Pancreas (tissue), 10 donors: ENCODE results near the gene KRT38. TPM values are rescaled to one million over a fixed set of nuclear protein-coding genes. Genes with fewer than 3 reads are reported as not detected.
"Not testable (repeated sequence)": the region's sequence is repeated elsewhere in the genome, so short reads cannot be mapped to it uniquely, and the experiment has no call there.

Experiments used
- ATAC-seq, 4 donors: fragments of 200-7000 bp; cut with Tn5 transposase; one replicate each; pipeline versions ENCODE4 v1.8.0 to v1.9.1; 2020; ENCODE audit warnings: mild to moderate bottlenecking in 4 of 4, moderate library complexity in 4 of 4
- DNase-seq, 6 donors: peaks; one replicate each; pipeline ENCODE4 v3.0.0-alpha.2; 2020
- FAIRE-seq: peaks from 2 replicates; lab custom pipeline; 2012; peaks lifted over from hg19 to GRCh38; lab: Jason Lieb, UNC
- H3K27ac ChIP-seq, 4 donors: fragments of 200-600 bp; sonication (generic); 1 replicate in 3 of 4; 2 replicates in 1 of 4; pipeline versions ENCODE4 v1.5.0 to v1.8.0; 2020
- H3K27me3 ChIP-seq, 4 donors: fragments of 200-600 bp; one replicate each; pipeline ENCODE4 v1.8.0; 2021
- H3K36me3 ChIP-seq, 3 donors: fragments of 200-600 bp; sonication (generic) in 1 of 3; one replicate each; pipeline versions ENCODE4 v1.5.0 to v1.8.0; 2020 to 2021
- H3K4me1 ChIP-seq, 3 donors: fragments of 200-600 bp; one replicate each; pipeline ENCODE4 v1.8.0; 2021
- H3K4me3 ChIP-seq, 4 donors: fragments of 200-600 bp; sonication (generic) in 2 of 4; one replicate each; pipeline versions ENCODE4 v1.5.0 to v1.8.0; 2020 to 2021
- H3K9me3 ChIP-seq, 4 donors: fragments of 200-600 bp; one replicate each; pipeline ENCODE4 v1.8.0; 2021
- CTCF ChIP-seq, 4 donors: fragments of 200-600 bp; sonication (generic) in 3 of 4; IDR thresholded peaks; one replicate each; pipeline versions ENCODE4 v1.5.0 to v1.8.0; 2021; ENCODE audit warnings: antibody characterized with exemption in 4 of 4
- WGBS, 2 donors: extraction: QIAGEN DNeasy Blood & Tissue Kit; methylation state at CpG; one replicate each; pipeline ENCODE4 v1.1.7; 2013; 5-methylcytosine and 5-hydroxymethylcytosine counted together
- intact Hi-C, 3 donors: fragments of 100-400 bp; cut with DNase I; formaldehyde crosslinking; loops; one replicate each; pipeline versions ENCODE4 v1.11.1 to v1.14.2; 2022
- polyA plus RNA-seq, 2 donors: library from polyadenylated mRNA; stranded (reverse); fragments of 200-250 nt; gene quantifications; one replicate each; pipeline ENCODE4 v1.2.3, GENCODE V29; 2013
- total RNA-seq, 6 donors: library from RNA; stranded (reverse); fragmentation: NEBNext Ultra II Directional in 4 of 6; extraction: Animal tissue kit (Norgen Biotek cat#: 25700) in 4 of 6; gene quantifications; one replicate each; pipeline versions ENCODE4 v1.2.1 to v1.2.4, GENCODE V29; 2021 to 2023
- donor health status: healthy with polysubstance abuse.
- donor health status: DM: no; HTN: no; CAD: no; lungs with moderate emphysema.
- donor health status: DM: no; HTN: no; CAD: no.
- donor health status: control.
- donor health status: control.
- donor health status: Bipolar disorder and iron deficiency.
- donor health status: DM: yes; HTN: yes; CAD: no.
- donor health status: DM: no; HTN: no; CAD: no.
- donor health status: DM: no; HTN: no; CAD: no.
- donor health status: DM: yes; HTN: yes; CAD: no.

KRT38 gene
- total and polyA plus RNA-seq, 8 donors = not detected

- 79 to 81% methylated on average over 7 of the region's 7 CpGs for WGBS, 2 donors
- ATAC-seq = no peak
These were observed 44.4 kb downstream of the KRT38 start for GRCh38 chr17:41396340-41396739.

GRCh38 chr17:41395611-41396010 is 45.2 kb downstream of the KRT38 start:
- H3K27me3 ChIP-seq = no peaks in the 10 kb centered on the region
- FAIRE-seq (no peak), ATAC-seq (no peak), DNase-seq (no peak)
- intact Hi-C loops = no loop called here
- no peaks in the 10 kb centered on the region for H3K4me1 ChIP-seq
- H3K4me3 ChIP-seq = no peak overlapping the region
- TF ChIP-seq CTCF (IDR thresholded peaks at IDR 0.05) = no peak
- no peaks in the 10 kb centered on the region for H3K9me3 ChIP-seq
- no peak overlapping the region for H3K27ac ChIP-seq
- no peaks in the 10 kb centered on the region for H3K36me3 ChIP-seq
- 66 to 86% methylated on average over 1 of the region's 1 CpG for WGBS, 2 donors

More at GRCh38 chr17:41396340-41396739, 44.4 kb downstream of the KRT38 start:
- Histone ChIP-seq H3K4me3 (no peak overlapping the region), H3K9me3 (no peaks in the 10 kb centered on the region), H3K36me3 (no peaks in the 10 kb centered on the region), H3K4me1 (no peaks in the 10 kb centered on the region), H3K27me3 (no peaks in the 10 kb centered on the region), H3K27ac (no peak overlapping the region)
- TF ChIP-seq CTCF (IDR thresholded peaks at IDR 0.05) = no peak
- FAIRE-seq = no peak
- intact Hi-C loops = no loop called here
- no peak for DNase-seq

- H3K9me3 ChIP-seq, FAIRE-seq, H3K27ac ChIP-seq, H3K36me3 ChIP-seq, H3K27me3 ChIP-seq, H3K4me1 ChIP-seq, intact Hi-C loops, DNase-seq, ATAC-seq, H3K4me3 ChIP-seq: not testable (repeated sequence)
- WGBS, 2 donors = 64 to 79% methylated on average over 12 of the region's 12 CpGs
These were observed 45.7 kb downstream of the KRT38 start for GRCh38 chr17:41395044-41395443.

GRCh38 chr17:41394254-41394996 is 46.4 kb downstream of the KRT38 start:
- intact Hi-C loops = no loop called here
- no peaks in the 10 kb centered on the region for H3K4me1 ChIP-seq
- ATAC-seq (no peak), DNase-seq (no peak), FAIRE-seq (no peak)
- no peaks in the 10 kb centered on the region for H3K27me3 ChIP-seq
- no peaks in the 10 kb centered on the region for H3K9me3 ChIP-seq
- H3K36me3 ChIP-seq = no peaks in the 10 kb centered on the region
- 67 to 79% methylated on average over 10 of the region's 10 CpGs for WGBS, 2 donors
- H3K4me3 ChIP-seq = no peak overlapping the region
- H3K27ac ChIP-seq = no peak overlapping the region
- no peak for TF ChIP-seq CTCF (IDR thresholded peaks at IDR 0.05)

- no peak overlapping the region for H3K27ac ChIP-seq
- no peaks in the 10 kb centered on the region for H3K4me1 ChIP-seq
- FAIRE-seq (no peak), ATAC-seq (no peak), DNase-seq (no peak)
- intact Hi-C loops = no loop called here
- 73 to 76% methylated on average over 10 of the region's 10 CpGs for WGBS, 2 donors
- no peaks in the 10 kb centered on the region for H3K9me3 ChIP-seq
- H3K4me3 ChIP-seq = no peak overlapping the region
- no peaks in the 10 kb centered on the region for H3K27me3 ChIP-seq
- no peak for TF ChIP-seq CTCF (IDR thresholded peaks at IDR 0.05)
- H3K36me3 ChIP-seq = no peaks in the 10 kb centered on the region
These were observed 47.0 kb downstream of the KRT38 start for GRCh38 chr17:41393826-41394225.
